K562 (cell line): ENCODE results near the gene SPTBN4. TPM values are rescaled to one million over a fixed set of nuclear protein-coding genes. Genes with fewer than 3 reads are reported as not detected.
A peak's percentile ranks its signal among the peaks of the same experiment; 100 is the strongest.

Experiments used
- CBX2 ChIP-seq: fragments of 200-600 bp; sonication (generic); IDR thresholded peaks from one replicate; pipeline ENCODE4 v1.6.1; 2012; ENCODE audit warnings: mild to moderate bottlenecking, low read length, inconsistent platforms; ENCODE audit not compliant: insufficient read depth, poor library complexity, severe bottlenecking
- CTBP1 ChIP-seq: fragments of 450-650 bp; IDR thresholded peaks from 2 replicates; pipeline ENCODE4 v1.6.1; 2016; ENCODE audit warnings: borderline replicate concordance
- ELF4 ChIP-seq: fragments of 450-650 bp; formaldehyde crosslinking; IDR thresholded peaks from 2 replicates; pipeline ENCODE4 v1.4.0; 2022; ENCODE audit warnings: missing genetic modification characterization
- GABPB1 ChIP-seq: sonication (generic); formaldehyde crosslinking; IDR thresholded peaks from 2 replicates; pipeline ENCODE4 v1.8.0; 2022; ENCODE audit warnings: mild to moderate bottlenecking, missing genetic modification reagents
- KAT7 ChIP-seq: sonication (generic); formaldehyde crosslinking; IDR thresholded peaks from 2 replicates; pipeline ENCODE4 v1.8.0; 2022; ENCODE audit warnings: missing genetic modification reagents, mild to moderate bottlenecking, borderline replicate concordance
- MAFF ChIP-seq: IDR thresholded peaks from 2 replicates; pipeline ENCODE4 v1.6.1; 2012; ENCODE audit warnings: low read length, improper control_type of control experiment
- MECOM ChIP-seq: fragments of 250-450 bp; sonication (Bioruptor Pico); IDR thresholded peaks from 2 replicates; pipeline ENCODE4 v1.8.0; 2022; ENCODE audit warnings: inconsistent platforms
- MLLT1 ChIP-seq, 2 experiments: fragments of 450-650 bp; IDR thresholded peaks; 2 replicates each; pipeline ENCODE4 v1.6.1; 2016
- MLX ChIP-seq, 2 experiments: fragments of 450-650 bp in 1 of 2; sonication (generic) in 1 of 2; formaldehyde crosslinking; conservative IDR thresholded peaks; 2 replicates each; pipeline versions ENCODE4 v1.4.0 to v1.8.1; 2020 to 2022; ENCODE audit warnings: mild to moderate bottlenecking in 1 of 2, missing genetic modification reagents in 1 of 2
- NEUROD1 ChIP-seq: fragments of 150-350 bp; IDR thresholded peaks from 2 replicates; pipeline ENCODE4 v1.6.1; 2014; ENCODE audit warnings: borderline replicate concordance, low read length, low read depth; ENCODE audit not compliant: partially characterized antibody
- RAD21 ChIP-seq, 2 experiments: fragments of 250-450 bp in 1 of 2; fragments of 450-650 bp in 1 of 2; sonication (Bioruptor Pico) in 1 of 2; formaldehyde crosslinking in 1 of 2; IDR thresholded peaks in 1 of 2; conservative IDR thresholded peaks in 1 of 2; 2 replicates each; pipeline versions ENCODE4 v1.4.0 to v1.8.0; 2020 to 2022; ENCODE audit warnings: mild to moderate bottlenecking in 2 of 2, moderate library complexity in 1 of 2
- SAP30 ChIP-seq: fragments of 200-600 bp; sonication (generic); IDR thresholded peaks from 2 replicates; pipeline ENCODE4 v1.6.1; 2012; ENCODE audit warnings: borderline replicate concordance, low read depth, mild to moderate bottlenecking, moderate library complexity, low read length, control low read depth, inconsistent platforms; ENCODE audit not compliant: insufficient read depth, poor library complexity, severe bottlenecking
- SLC30A9 ChIP-seq: fragments of 250-450 bp; sonication (Bioruptor Pico); IDR thresholded peaks from 2 replicates; pipeline ENCODE4 v1.8.0; 2022; ENCODE audit warnings: mild to moderate bottlenecking, moderate library complexity
- TBL1XR1 ChIP-seq, 2 experiments: IDR thresholded peaks; 2 replicates each; pipeline ENCODE4 v1.6.1; 2012; ENCODE audit warnings: improper control_type of control experiment in 2 of 2, low read length in 2 of 2, mild to moderate bottlenecking in 1 of 2
- ZNF212 ChIP-seq: fragments of 450-650 bp; formaldehyde crosslinking; IDR thresholded peaks from 2 replicates; pipeline ENCODE4 v1.4.0; 2020; ENCODE audit warnings: mild to moderate bottlenecking
- polyA plus RNA-seq, 8 experiments: library from polyadenylated mRNA; depleted of rRNA in 4 of 8; stranded (reverse) in 5 of 8; unstranded in 3 of 8; fragments of >200 nt; fragmentation: Nextera tagmentation in 2 of 8; fragmentation: Illumina TruSeq in 1 of 8; extraction: Ambion mirVana in 2 of 8; extraction: Trizol in 1 of 8; gene quantifications; 2 replicates each; pipeline versions ENCODE4 v1.2.1 to v1.2.3, GENCODE V29; 2011 to 2014; ENCODE audit warnings: inconsistent platforms in 1 of 8, missing spikeins in 1 of 8
- total RNA-seq, 7 experiments: library from RNA; depleted of rRNA in 6 of 7; stranded (reverse); fragments of >200 nt in 6 of 7; fragmentation: Illumina TruSeq in 2 of 7; extraction: Trizol in 2 of 7; gene quantifications; 2 replicates each; pipeline versions ENCODE4 v1.2.1 to v1.2.3, GENCODE V29; 2011 to 2021; ENCODE audit warnings: low replicate concordance in 1 of 7
- TF ChIP-seq, protein P1 (sequence below): fragments of 450-650 bp; formaldehyde crosslinking; IDR thresholded peaks from 2 replicates; pipeline ENCODE4 v1.4.0; 2020; ENCODE audit warnings: mild to moderate bottlenecking, mixed read lengths
- TF ChIP-seq, protein P2 (sequence below): fragments of 250-450 bp; sonication (Bioruptor Pico); IDR thresholded peaks from 2 replicates; pipeline ENCODE4 v1.4.0; 2020

Gene SPTBN4
- total and polyA plus RNA-seq, 9 of the 15 experiments (the other 6 are each of a cell fraction or from before 2014, with no cell fraction given) = 0.01 to 1.5 (median 0.86) TPM

GRCh38 chr19:40599331-40599901 lies 132.6 kb downstream of the SPTBN4 start (continued):
- TF ChIP-seq NEUROD1 (no peak), MLLT1 (IDR thresholded peaks at IDR 0.05) (peak; percentile 32 to 61; a peak in 1 of 4 replicates), MLX (CRISPR knock-in tag; conservative IDR thresholded peaks at IDR 0.05) (no peak), TBL1XR1 (IDR thresholded peaks at IDR 0.05; ENCODE audit: low read length in 2 of 2) (no peak), SLC30A9 (CRISPR knock-in tag) (no peak), GABPB1 (CRISPR knock-in tag) (no peak), RAD21 (CRISPR knock-in tag; conservative IDR thresholded peaks at IDR 0.05 in 1 of 2, IDR thresholded peaks at IDR 0.05 in 1 of 2) (no peak), ELF4 (CRISPR knock-in tag) (peak; percentile 64; the same call in 1 of the 2 replicates), CTBP1 (no peak), MAFF (no peak), MECOM (CRISPR knock-in tag) (0 out of 2 replicates have a peak, but pooled peaks have one; percentile 19), KAT7 (CRISPR knock-in tag) (no peak), CBX2 (no peak), SAP30 (no peak), ZNF212 (CRISPR knock-in tag) (no peak)
- TF ChIP-seq, protein P1, sequence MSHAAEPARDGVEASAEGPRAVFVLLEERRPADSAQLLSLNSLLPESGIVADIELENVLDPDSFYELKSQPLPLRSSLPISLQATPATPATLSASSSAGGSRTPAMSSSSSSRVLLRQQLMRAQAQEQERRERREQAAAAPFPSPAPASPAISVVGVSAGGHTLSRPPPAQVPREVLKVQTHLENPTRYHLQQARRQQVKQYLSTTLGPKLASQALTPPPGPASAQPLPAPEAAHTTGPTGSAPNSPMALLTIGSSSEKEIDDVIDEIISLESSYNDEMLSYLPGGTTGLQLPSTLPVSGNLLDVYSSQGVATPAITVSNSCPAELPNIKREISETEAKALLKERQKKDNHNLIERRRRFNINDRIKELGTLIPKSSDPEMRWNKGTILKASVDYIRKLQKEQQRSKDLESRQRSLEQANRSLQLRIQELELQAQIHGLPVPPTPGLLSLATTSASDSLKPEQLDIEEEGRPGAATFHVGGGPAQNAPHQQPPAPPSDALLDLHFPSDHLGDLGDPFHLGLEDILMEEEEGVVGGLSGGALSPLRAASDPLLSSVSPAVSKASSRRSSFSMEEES = no peak
- TF ChIP-seq, protein P2, sequence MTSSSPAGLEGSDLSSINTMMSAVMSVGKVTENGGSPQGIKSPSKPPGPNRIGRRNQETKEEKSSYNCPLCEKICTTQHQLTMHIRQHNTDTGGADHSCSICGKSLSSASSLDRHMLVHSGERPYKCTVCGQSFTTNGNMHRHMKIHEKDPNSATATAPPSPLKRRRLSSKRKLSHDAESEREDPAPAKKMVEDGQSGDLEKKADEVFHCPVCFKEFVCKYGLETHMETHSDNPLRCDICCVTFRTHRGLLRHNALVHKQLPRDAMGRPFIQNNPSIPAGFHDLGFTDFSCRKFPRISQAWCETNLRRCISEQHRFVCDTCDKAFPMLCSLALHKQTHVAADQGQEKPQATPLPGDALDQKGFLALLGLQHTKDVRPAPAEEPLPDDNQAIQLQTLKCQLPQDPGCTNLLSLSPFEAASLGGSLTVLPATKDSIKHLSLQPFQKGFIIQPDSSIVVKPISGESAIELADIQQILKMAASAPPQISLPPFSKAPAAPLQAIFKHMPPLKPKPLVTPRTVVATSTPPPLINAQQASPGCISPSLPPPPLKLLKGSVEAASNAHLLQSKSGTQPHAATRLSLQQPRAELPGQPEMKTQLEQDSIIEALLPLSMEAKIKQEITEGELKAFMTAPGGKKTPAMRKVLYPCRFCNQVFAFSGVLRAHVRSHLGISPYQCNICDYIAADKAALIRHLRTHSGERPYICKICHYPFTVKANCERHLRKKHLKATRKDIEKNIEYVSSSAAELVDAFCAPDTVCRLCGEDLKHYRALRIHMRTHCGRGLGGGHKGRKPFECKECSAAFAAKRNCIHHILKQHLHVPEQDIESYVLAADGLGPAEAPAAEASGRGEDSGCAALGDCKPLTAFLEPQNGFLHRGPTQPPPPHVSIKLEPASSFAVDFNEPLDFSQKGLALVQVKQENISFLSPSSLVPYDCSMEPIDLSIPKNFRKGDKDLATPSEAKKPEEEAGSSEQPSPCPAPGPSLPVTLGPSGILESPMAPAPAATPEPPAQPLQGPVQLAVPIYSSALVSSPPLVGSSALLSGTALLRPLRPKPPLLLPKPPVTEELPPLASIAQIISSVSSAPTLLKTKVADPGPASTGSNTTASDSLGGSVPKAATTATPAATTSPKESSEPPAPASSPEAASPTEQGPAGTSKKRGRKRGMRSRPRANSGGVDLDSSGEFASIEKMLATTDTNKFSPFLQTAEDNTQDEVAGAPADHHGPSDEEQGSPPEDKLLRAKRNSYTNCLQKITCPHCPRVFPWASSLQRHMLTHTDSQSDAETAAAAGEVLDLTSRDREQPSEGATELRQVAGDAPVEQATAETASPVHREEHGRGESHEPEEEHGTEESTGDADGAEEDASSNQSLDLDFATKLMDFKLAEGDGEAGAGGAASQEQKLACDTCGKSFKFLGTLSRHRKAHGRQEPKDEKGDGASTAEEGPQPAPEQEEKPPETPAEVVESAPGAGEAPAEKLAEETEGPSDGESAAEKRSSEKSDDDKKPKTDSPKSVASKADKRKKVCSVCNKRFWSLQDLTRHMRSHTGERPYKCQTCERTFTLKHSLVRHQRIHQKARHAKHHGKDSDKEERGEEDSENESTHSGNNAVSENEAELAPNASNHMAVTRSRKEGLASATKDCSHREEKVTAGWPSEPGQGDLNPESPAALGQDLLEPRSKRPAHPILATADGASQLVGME (CRISPR knock-in tag) = no peak
